ENCODE data around the gene NFATC2IP. TPM values are rescaled to one million over a fixed set of nuclear protein-coding genes. Genes with fewer than 3 reads are reported as not detected.

The NFATC2IP gene
- total and polyA plus RNA-seq, 2 of the 8 experiments (the other 6 are each of a cell fraction or from before 2014, with no cell fraction given) = 54.4 to 71.5 TPM

DNA sequence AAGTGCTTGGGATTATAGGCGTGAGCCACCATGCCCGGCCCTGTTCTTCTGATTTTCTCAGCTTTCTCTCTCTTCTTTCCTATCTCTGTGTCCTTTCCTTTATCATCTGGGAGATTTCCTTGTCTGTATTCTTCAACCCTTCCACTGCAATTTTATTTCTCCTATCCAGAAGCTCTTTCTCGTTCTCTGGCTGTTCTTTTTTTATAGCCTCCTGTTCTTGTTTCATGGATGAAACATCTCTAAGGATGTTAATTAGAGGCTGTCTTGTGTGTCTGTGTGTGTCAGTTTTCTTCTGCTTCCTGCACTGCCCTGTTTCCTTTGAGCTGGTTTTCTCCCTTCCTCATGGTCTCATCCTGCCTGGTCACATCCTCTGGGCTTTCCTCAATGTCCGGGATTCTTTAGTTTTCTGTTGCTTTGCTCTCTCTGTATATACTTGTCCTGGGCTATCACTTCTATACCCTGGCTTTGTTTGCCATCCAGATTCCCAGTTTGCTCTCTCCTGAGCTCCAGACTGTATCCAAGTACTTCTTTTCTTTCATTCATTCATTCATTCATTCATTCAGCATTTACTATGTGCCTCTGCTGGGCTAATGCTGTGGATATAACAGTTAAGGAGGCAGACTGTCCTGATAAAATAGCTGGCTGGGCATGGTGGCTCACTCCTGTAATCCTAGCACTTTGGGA is 36.6 kb downstream of the NFATC2IP start (continued):
- TF ChIP-seq SP1 (IDR thresholded peaks at IDR 0.05; ENCODE audit: low read depth, low read length) (no peak), TCF12 (IDR thresholded peaks at IDR 0.05; ENCODE audit: low read depth, low read length) (no peak), TAF7 (optimal IDR thresholded peaks at IDR 0.05; ENCODE audit: borderline replicate concordance, low read depth, low read length) (no peak), CHD2 (IDR thresholded peaks at IDR 0.05; ENCODE audit: low read length) (no peak), YY1 (IDR thresholded peaks at IDR 0.05; ENCODE audit: low read depth, low read length) (no peak)
- TF ChIP-seq, protein P1, sequence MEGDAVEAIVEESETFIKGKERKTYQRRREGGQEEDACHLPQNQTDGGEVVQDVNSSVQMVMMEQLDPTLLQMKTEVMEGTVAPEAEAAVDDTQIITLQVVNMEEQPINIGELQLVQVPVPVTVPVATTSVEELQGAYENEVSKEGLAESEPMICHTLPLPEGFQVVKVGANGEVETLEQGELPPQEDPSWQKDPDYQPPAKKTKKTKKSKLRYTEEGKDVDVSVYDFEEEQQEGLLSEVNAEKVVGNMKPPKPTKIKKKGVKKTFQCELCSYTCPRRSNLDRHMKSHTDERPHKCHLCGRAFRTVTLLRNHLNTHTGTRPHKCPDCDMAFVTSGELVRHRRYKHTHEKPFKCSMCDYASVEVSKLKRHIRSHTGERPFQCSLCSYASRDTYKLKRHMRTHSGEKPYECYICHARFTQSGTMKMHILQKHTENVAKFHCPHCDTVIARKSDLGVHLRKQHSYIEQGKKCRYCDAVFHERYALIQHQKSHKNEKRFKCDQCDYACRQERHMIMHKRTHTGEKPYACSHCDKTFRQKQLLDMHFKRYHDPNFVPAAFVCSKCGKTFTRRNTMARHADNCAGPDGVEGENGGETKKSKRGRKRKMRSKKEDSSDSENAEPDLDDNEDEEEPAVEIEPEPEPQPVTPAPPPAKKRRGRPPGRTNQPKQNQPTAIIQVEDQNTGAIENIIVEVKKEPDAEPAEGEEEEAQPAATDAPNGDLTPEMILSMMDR (IDR thresholded peaks at IDR 0.05; ENCODE audit: control extremely low read depth in 1 of 3, insufficient read depth in 1 of 3, low read depth in 1 of 3, low read length in 3 of 3) = no peak

All from H1 (cell line).